Fibroblast of skin of left biceps (primary cell): ENCODE results near the gene USP26.
"Not testable (repeated sequence)": the region's sequence is repeated elsewhere in the genome, so short reads cannot be mapped to it uniquely, and the experiment has no call there.

Experiments
- DNase-seq, 2 experiments: peaks; one replicate each; pipeline ENCODE4 v3.0.0-alpha.2; 2013; ENCODE audit warnings: low read depth in 2 of 2

The USP26 gene, protein sequence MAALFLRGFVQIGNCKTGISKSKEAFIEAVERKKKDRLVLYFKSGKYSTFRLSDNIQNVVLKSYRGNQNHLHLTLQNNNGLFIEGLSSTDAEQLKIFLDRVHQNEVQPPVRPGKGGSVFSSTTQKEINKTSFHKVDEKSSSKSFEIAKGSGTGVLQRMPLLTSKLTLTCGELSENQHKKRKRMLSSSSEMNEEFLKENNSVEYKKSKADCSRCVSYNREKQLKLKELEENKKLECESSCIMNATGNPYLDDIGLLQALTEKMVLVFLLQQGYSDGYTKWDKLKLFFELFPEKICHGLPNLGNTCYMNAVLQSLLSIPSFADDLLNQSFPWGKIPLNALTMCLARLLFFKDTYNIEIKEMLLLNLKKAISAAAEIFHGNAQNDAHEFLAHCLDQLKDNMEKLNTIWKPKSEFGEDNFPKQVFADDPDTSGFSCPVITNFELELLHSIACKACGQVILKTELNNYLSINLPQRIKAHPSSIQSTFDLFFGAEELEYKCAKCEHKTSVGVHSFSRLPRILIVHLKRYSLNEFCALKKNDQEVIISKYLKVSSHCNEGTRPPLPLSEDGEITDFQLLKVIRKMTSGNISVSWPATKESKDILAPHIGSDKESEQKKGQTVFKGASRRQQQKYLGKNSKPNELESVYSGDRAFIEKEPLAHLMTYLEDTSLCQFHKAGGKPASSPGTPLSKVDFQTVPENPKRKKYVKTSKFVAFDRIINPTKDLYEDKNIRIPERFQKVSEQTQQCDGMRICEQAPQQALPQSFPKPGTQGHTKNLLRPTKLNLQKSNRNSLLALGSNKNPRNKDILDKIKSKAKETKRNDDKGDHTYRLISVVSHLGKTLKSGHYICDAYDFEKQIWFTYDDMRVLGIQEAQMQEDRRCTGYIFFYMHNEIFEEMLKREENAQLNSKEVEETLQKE

DNA sequence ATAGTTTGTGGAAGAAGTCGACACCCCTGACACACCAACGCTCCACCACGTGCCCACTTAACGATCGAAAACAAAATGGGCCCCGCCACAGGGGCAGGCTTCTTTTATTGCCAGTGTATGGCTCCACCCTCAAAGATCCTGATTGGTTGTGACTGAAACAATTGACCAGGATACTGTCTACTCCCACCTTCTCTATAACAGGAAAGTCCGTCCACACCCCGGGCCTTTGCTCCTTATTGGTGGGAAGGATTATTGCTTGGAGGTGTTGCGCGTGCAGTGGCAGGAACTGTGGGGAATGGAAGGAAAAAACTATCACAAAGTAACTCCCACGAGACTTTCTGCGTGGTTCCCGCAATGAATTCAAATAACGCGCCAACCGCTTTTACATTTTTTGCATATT, at the start of gene USP26:
Gene USP26 (minus strand): TSS at position 79 of the 400 bp plus-strand sequence. CDS start 68,889 bp downstream, outside the sequence.
- no peak for DNase-seq

- DNase-seq = no peak
Measured at GRCh38 chrX:133134282-133134681, 37.4 kb upstream of the USP26 start.

DNA sequence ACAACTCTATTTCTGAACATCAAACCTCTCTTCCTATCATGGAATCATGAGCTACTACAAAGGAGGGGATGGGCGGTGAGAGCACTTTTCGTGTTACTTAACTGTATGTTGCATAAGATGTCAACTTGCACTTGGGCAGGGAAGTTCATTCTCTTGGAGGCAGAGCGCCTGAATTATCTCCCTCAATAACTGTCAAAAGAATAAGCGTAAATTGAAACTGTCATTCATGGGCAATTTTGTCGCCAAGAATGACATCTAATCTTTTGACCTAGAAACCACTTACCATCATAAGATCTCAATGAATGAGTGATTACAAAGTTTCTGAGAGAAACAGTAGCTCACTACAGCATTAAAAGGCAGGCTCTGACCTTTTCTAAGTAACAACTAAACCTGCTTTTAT, 23.5 kb upstream of the USP26 start:
- no peak for DNase-seq

DNA sequence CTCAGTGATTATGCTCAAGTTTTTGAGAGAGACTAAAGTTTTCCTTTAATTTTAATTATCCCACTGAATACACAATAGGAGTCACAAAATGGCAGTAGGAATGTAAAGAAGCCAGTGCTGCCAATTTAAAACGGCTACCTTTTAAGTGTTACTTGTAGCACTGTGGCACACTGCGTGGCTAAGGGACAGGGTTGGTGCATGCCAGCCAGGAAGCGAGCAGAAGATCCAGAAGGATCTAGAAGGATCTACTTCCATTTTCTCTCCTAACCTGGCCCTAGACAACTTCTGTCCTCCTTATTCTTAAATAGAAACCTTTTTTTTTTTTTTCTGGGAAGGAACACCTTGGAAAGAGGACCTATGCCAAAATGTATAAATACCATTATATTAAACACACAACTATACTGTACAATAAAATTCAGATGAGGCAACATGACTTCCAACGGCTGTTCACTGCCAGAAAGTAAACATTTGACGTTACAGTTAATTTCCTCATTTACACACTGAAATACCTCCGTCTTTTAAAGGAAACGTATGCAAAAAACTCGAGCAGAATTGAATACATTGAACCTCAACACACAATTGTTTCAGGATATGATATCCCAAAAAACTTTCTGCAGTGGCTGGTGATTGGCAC, 2.7 kb downstream of the USP26 start:
- DNase-seq = no peak

- peak; percentile 25 to 39 for DNase-seq
Measured at GRCh38 chrX:133090236-133090809, 6.6 kb downstream of the USP26 start.

GRCh38 chrX:133089411-133089810, 7.5 kb downstream of the USP26 start:
- no peak for DNase-seq

- DNase-seq = no peak
Measured at GRCh38 chrX:133085785-133086184, 11.1 kb downstream of the USP26 start.

- not testable (repeated sequence) for DNase-seq
Measured at GRCh38 chrX:133085056-133085455, 11.9 kb downstream of the USP26 start.

DNA sequence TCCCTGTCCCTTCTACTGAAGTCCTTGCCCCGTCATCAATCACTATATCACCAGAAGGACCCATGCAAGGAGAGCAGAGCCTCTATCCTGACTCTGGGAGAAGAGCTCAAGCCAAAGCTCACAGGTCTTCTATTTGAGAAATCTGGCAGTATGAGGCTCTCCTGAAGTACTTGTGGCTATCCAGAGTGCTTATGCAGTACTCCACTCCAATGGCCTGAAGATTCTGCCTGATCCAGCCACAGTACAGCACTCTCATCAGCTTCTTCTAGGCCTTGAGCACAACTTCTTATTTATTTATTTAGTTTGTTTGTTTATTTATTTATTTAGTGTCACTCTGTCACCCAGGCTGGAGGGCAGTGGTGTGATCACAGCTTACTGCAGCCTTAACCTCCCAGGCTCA, 13.0 kb downstream of the USP26 start:
- DNase-seq = no peak

GRCh38 chrX:133081990-133082389, 14.9 kb downstream of the USP26 start:
- no peak for DNase-seq

- DNase-seq = not testable (repeated sequence)
Measured at GRCh38 chrX:133077856-133078255, 19.1 kb downstream of the USP26 start.

DNA sequence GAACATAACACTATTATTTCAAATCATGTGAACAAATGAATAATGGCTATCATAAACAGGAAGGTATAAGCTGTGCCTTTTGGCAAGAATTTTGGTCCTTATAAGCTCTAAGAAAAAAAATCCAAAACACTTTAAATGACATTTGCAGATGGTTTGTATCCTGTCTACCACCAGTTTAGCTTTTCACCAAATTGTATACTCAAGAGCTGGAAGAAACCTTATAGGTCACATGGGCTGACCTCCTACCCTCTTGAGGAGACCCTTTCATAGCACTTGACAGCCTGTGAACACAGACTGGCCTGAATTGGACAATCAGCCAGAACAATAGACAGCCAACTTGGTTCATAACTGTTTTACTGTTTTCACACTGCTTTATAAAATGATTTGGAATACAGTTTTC, 24.3 kb downstream of the USP26 start:
- DNase-seq = no peak

GRCh38 chrX:133068461-133068860, 28.4 kb downstream of the USP26 start:
- no peak for DNase-seq

- DNase-seq = no peak
Measured at GRCh38 chrX:133056341-133056740, 40.6 kb downstream of the USP26 start.

DNA sequence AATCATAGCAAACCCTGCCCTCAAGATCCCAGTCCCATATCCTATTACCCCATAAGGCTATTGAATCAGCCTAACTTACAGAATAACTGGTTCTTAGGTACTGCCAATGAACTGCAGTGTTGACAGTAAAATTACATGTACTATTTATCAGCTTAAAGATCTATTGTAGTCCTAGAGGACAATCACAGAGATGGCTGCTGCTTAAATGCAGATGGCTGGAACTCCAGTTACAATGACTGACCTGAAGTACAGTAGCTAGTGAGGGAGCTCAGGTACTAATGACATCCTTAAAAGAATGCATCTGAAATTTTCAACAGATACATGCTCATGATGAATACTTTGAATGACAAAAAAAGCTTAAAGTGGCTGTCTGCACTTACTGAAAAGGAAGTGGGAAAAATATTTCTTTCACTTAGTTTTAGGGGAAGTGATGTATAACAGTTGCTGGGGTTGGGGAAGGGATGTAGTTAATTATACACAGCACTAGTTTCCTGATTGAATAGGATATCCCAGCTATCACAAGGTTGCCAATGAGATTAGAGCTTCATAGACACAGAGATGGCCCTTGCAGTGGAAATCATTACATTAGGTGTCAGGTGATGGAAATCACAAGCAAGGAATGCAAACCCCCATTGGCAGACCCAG, 42.0 kb downstream of the USP26 start:
- DNase-seq = no peak

DNA sequence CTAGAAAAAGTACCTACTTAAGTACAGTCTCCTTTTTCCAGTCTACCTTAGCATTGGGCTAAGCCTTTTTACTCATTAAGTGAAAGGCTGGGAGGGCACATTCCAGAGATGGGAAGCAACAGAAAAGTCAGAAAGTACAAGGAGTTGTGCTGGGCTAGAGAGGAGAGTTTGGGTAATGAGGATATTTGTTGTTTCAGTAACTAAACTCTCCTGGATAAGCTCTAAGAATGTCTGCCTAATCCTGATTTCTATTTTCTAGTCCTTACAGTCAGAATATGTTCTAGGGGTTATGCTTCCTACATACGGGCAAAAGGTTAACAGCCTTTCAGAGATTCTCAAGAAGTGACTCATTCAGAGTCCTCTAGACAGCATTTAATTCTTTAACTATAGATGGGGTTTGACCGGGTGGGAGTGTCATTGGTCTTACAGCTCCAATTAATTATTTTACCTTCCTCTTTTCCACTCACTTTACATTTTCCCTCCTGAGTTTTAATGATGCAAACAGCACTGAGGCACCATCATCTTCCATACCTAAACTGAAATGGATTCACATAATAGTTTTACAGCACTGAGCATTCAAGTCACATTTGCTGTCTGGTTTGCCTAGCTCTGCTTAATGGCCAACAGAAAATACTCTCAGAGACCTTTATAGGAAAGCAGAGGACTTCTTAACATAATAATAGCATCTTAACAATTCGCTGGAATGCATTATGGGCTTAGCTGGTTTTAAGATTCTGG, 42.9 kb downstream of the USP26 start:
- DNase-seq = no peak

GRCh38 chrX:133048751-133049150, 48.2 kb downstream of the USP26 start:
- DNase-seq = no peak

GRCh38 chrX:133046601-133047000, 50.3 kb downstream of the USP26 start:
- no peak for DNase-seq

DNA sequence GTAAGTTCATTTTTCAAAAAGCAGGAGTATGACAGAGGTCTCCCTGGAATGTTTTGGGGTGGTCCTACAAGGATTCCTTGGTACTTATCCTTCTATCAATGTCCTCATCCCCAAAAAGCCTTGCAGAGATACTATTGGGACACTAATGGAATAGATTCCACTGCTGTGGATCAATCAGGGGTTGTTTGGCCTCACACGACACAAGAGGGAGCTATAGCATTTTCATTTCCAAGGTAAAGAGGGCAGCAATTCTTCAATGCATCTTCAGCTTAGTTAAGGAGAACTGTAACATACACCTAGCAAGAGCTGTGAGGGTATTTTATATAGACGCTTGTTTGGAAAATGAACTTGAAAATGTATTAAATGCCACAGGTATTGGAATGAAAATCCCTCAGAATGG, 50.9 kb downstream of the USP26 start:
- peak in 1 of 2 experiments; percentile 1 for DNase-seq

DNA sequence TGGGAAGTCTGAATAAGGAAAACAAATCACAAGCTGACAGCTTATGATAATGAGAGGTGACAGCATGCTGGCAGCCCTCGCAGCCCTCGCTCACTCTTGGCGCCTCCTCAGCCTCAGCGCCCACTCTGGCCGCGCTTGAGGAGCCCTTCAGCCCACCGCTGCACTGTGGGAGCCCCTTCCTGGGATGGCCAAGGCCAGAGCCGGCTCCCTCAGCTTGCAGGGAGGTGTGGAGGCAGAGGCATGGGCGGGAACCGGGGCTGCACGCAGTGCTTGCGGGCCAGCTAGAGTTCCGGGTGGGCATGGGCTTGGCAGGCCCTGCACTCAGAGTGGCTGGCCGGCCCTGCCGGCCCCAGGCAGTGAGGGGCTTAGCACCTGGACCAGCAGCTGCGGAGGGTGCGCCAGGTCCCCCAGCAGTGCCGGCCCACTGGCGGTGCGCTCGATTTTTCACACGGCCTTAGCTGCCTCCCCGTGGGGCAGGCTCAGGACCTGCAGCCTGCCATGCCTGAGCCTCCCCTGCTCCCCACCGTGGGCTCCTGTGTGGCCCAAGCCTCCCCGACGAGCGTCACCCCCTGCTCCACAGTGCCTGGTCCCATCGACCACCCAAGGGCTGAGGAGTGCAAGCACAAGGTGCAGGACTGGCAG, 52.6 kb downstream of the USP26 start:
- not testable (repeated sequence) for DNase-seq
